ENCODE results near the gene CFHR2.
"Not testable (repeated sequence)": the region's sequence is repeated elsewhere in the genome, so short reads cannot be mapped to it uniquely, and the experiment has no call there.

The CFHR2 gene

GRCh38 chr1:196943568-196943967, at the start of gene CFHR2:
CFHR2 (plus strand) TSS chr1:196943738; CDS start chr1:196943881, 143 bp downstream.
- FAIRE-seq; DNase-seq (ENCODE audit: insufficient read length, low spot score): not testable (repeated sequence)

GRCh38 chr1:196896355-196896754, 47.2 kb upstream of the CFHR2 start:
- no peak for FAIRE-seq
- no peak for DNase-seq (ENCODE audit: insufficient read length, low spot score)

GRCh38 chr1:196897158-196897828, 46.2 kb upstream of the CFHR2 start:
- no peak for DNase-seq (ENCODE audit: insufficient read length, low spot score)
- no peak for FAIRE-seq

GRCh38 chr1:196902344-196902743, 41.2 kb upstream of the CFHR2 start:
- no peak for FAIRE-seq
- no peak for DNase-seq (ENCODE audit: insufficient read length, low spot score)

- FAIRE-seq = no peak
- no peak for DNase-seq (ENCODE audit: insufficient read length, low spot score)
Observed at GRCh38 chr1:196910215-196910614, 33.3 kb upstream of the CFHR2 start.

GRCh38 chr1:196912283-196912682, 31.3 kb upstream of the CFHR2 start:
- not testable (repeated sequence) for DNase-seq (ENCODE audit: insufficient read length, low spot score); FAIRE-seq

GRCh38 chr1:196926839-196927238, 16.7 kb upstream of the CFHR2 start:
- DNase-seq (ENCODE audit: insufficient read length, low spot score); FAIRE-seq: not testable (repeated sequence)

- not testable (repeated sequence) for DNase-seq (ENCODE audit: insufficient read length, low spot score); FAIRE-seq
Observed at GRCh38 chr1:196932853-196933252, 10.7 kb upstream of the CFHR2 start.

GRCh38 chr1:196933531-196934189, 9.9 kb upstream of the CFHR2 start:
- DNase-seq (ENCODE audit: insufficient read length, low spot score) (no peak), FAIRE-seq (no peak)

- not testable (repeated sequence) for DNase-seq (ENCODE audit: insufficient read length, low spot score); FAIRE-seq
Observed at GRCh38 chr1:196941474-196941873, 2.1 kb upstream of the CFHR2 start.

- DNase-seq (ENCODE audit: insufficient read length, low spot score) (no peak), FAIRE-seq (no peak)
Observed at GRCh38 chr1:196951711-196952394, 8.3 kb downstream of the CFHR2 start.

- no peak for DNase-seq (ENCODE audit: insufficient read length, low spot score)
- FAIRE-seq = no peak
Observed at GRCh38 chr1:196954778-196955177, 11.2 kb downstream of the CFHR2 start.

GRCh38 chr1:196955926-196956325, 12.4 kb downstream of the CFHR2 start:
- no peak for DNase-seq (ENCODE audit: insufficient read length, low spot score)
- no peak for FAIRE-seq

- DNase-seq (ENCODE audit: insufficient read length, low spot score) = no peak
- no peak for FAIRE-seq
Observed at GRCh38 chr1:196960854-196961253, 17.3 kb downstream of the CFHR2 start.

GRCh38 chr1:196970182-196970581, 26.6 kb downstream of the CFHR2 start:
- DNase-seq (ENCODE audit: insufficient read length, low spot score) = no peak
- no peak for FAIRE-seq

GRCh38 chr1:196976278-196976677, 32.7 kb downstream of the CFHR2 start:
- FAIRE-seq (no peak), DNase-seq (ENCODE audit: insufficient read length, low spot score) (no peak)

- DNase-seq (ENCODE audit: insufficient read length, low spot score) = no peak
- no peak for FAIRE-seq
Observed at GRCh38 chr1:196977278-196977677, 33.7 kb downstream of the CFHR2 start, which contains the start of gene CFHR5. CFHR5 (plus strand) TSS chr1:196977556; CDS start chr1:196977665, 109 bp downstream.

- DNase-seq (ENCODE audit: insufficient read length, low spot score) (no peak), FAIRE-seq (no peak)
Observed at GRCh38 chr1:196980859-196981258, 37.3 kb downstream of the CFHR2 start.

GRCh38 chr1:196982247-196982646, 38.7 kb downstream of the CFHR2 start:
- DNase-seq (ENCODE audit: insufficient read length, low spot score); FAIRE-seq: not testable (repeated sequence)

- FAIRE-seq; DNase-seq (ENCODE audit: insufficient read length, low spot score): not testable (repeated sequence)
Observed at GRCh38 chr1:196991919-196992651, 48.5 kb downstream of the CFHR2 start.

GRCh38 chr1:196993916-196994315, 50.4 kb downstream of the CFHR2 start:
- no peak for FAIRE-seq
- DNase-seq (ENCODE audit: insufficient read length, low spot score) = no peak
